NOMO-1 treated with DMSO at 0.1 percent for 48 hours (cell line): Measurements from ENCODE around the gene IGF2BP2.
"Not testable (repeated sequence)": the region's sequence is repeated elsewhere in the genome, so short reads cannot be mapped to it uniquely, and the experiment has no call there.

ENCODE experiments used
- DNase-seq: peaks from one replicate; lab custom pipeline; 2025; ENCODE audit not compliant: unreplicated experiment; lab: John Stamatoyannopoulos, UW

IGF2BP2 gene

GRCh38 chr3:185825006-185825638 lies at the start of gene IGF2BP2:
IGF2BP2 (minus strand) TSS chr3:185825042; CDS start chr3:185824960, 82 bp downstream.
- peak; percentile 87 for DNase-seq

GRCh38 chr3:185874119-185874518 lies 49.3 kb upstream of the IGF2BP2 start:
- no peak for DNase-seq

GRCh38 chr3:185867650-185868049 lies 42.8 kb upstream of the IGF2BP2 start:
- DNase-seq = no peak

- no peak for DNase-seq
These were observed 42.2 kb upstream of the IGF2BP2 start for GRCh38 chr3:185866995-185867394.

GRCh38 chr3:185866555-185866954 lies 41.7 kb upstream of the IGF2BP2 start:
- DNase-seq = no peak

GRCh38 chr3:185865247-185865646 lies 40.4 kb upstream of the IGF2BP2 start:
- DNase-seq = no peak

GRCh38 chr3:185864767-185865166 lies 39.9 kb upstream of the IGF2BP2 start:
- no peak for DNase-seq

GRCh38 chr3:185862920-185863319 lies 38.1 kb upstream of the IGF2BP2 start:
- DNase-seq = no peak

- no peak for DNase-seq
These were observed 34.6 kb upstream of the IGF2BP2 start for GRCh38 chr3:185859294-185859972.

- DNase-seq = no peak
These were observed 33.8 kb upstream of the IGF2BP2 start for GRCh38 chr3:185858502-185859225.

GRCh38 chr3:185857208-185857607 lies 32.4 kb upstream of the IGF2BP2 start:
- DNase-seq = no peak

- no peak for DNase-seq
These were observed 31.8 kb upstream of the IGF2BP2 start for GRCh38 chr3:185856652-185857051.

- not testable (repeated sequence) for DNase-seq
These were observed 28.9 kb upstream of the IGF2BP2 start for GRCh38 chr3:185853771-185854170.

- DNase-seq = peak; percentile 63
These were observed 27.8 kb upstream of the IGF2BP2 start for GRCh38 chr3:185852635-185853034.

GRCh38 chr3:185851959-185852358 lies 27.1 kb upstream of the IGF2BP2 start:
- no peak for DNase-seq

- no peak for DNase-seq
These were observed 26.2 kb upstream of the IGF2BP2 start for GRCh38 chr3:185851046-185851445.

GRCh38 chr3:185847506-185847905 lies 22.7 kb upstream of the IGF2BP2 start:
- DNase-seq = no peak

GRCh38 chr3:185846037-185846436 lies 21.2 kb upstream of the IGF2BP2 start:
- DNase-seq = no peak

- DNase-seq = no peak
These were observed 19.2 kb upstream of the IGF2BP2 start for GRCh38 chr3:185844051-185844450.

GRCh38 chr3:185843635-185844034 lies 18.8 kb upstream of the IGF2BP2 start:
- DNase-seq = no peak

GRCh38 chr3:185843126-185843525 lies 18.3 kb upstream of the IGF2BP2 start:
- no peak for DNase-seq

- DNase-seq = no peak
These were observed 17.4 kb upstream of the IGF2BP2 start for GRCh38 chr3:185842241-185842640.
